8988T (cell line): ENCODE data around the gene LPXN.

ENCODE experiments used
- DNase-seq: peaks from one replicate; pipeline ENCODE4 v3.0.0; 2011

LPXN gene

GRCh38 chr11:58575377-58576020 lies at the start of gene LPXN:
TSS of gene LPXN (minus strand) at chr11:58575856. CDS start at chr11:58575772, 84 bp downstream.
- no peak for DNase-seq

GRCh38 chr11:58625086-58625485 lies 49.4 kb upstream of the LPXN start:
- no peak for DNase-seq

- DNase-seq, result no peak
Observed at GRCh38 chr11:58622344-58622743, 46.7 kb upstream of the LPXN start, which contains the start of gene CNTF. TSS of gene CNTF (plus strand) at chr11:58622665. CDS start at chr11:58622753, 88 bp downstream.

GRCh38 chr11:58621586-58622262 lies 46.1 kb upstream of the LPXN start:
- DNase-seq, result no peak

GRCh38 chr11:58617976-58618557 lies 42.4 kb upstream of the LPXN start:
- no peak for DNase-seq

GRCh38 chr11:58616594-58616993 lies 40.9 kb upstream of the LPXN start:
- no peak for DNase-seq

- no peak for DNase-seq
Observed at GRCh38 chr11:58615559-58615958, 39.9 kb upstream of the LPXN start.

- no peak for DNase-seq
Observed at GRCh38 chr11:58613228-58613627, 37.6 kb upstream of the LPXN start.

GRCh38 chr11:58609723-58610122 lies 34.1 kb upstream of the LPXN start:
- no peak for DNase-seq

- DNase-seq, result no peak
Observed at GRCh38 chr11:58608331-58608730, 32.7 kb upstream of the LPXN start.

GRCh38 chr11:58606930-58607714 lies 31.5 kb upstream of the LPXN start:
- DNase-seq, result no peak

- no peak for DNase-seq
Observed at GRCh38 chr11:58600510-58600909, 24.9 kb upstream of the LPXN start.

GRCh38 chr11:58597486-58598144 lies 22.0 kb upstream of the LPXN start:
- DNase-seq, result no peak

- DNase-seq, result no peak
Observed at GRCh38 chr11:58596621-58597020, 21.0 kb upstream of the LPXN start.

- DNase-seq, result no peak
Observed at GRCh38 chr11:58594826-58595225, 19.2 kb upstream of the LPXN start.

GRCh38 chr11:58592760-58593472 lies 17.3 kb upstream of the LPXN start:
- DNase-seq, result no peak

GRCh38 chr11:58591659-58592058 lies 16.0 kb upstream of the LPXN start:
- DNase-seq, result no peak

GRCh38 chr11:58586998-58587397 lies 11.3 kb upstream of the LPXN start:
- no peak for DNase-seq

GRCh38 chr11:58582437-58582836 lies 6.8 kb upstream of the LPXN start:
- DNase-seq, result no peak

- no peak for DNase-seq
Observed at GRCh38 chr11:58580311-58580710, 4.7 kb upstream of the LPXN start.

- DNase-seq, result peak; percentile 29
Observed at GRCh38 chr11:58579192-58580129, 3.8 kb upstream of the LPXN start.
